ENCODE measurements around the gene SSBP4.

DNA sequence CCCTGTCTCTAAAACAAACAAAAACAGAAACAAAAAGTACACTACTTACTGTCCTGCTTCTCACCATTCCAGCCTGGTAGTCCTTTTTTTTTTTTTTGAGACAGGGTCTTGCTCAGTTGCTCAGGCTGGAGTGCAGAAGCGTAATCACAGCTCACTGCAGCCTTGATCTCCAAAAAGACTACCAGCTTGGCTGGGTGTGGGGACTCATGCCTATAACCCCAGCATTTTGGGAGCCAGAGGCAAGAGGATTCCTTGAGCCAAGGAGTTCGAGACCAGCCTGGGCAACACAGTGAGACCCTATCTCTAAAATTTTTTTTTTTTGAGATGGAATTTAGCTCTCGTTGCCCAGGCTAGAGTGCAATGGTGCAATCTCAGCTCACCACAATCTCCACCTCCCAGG is 38.4 kb upstream of the SSBP4 start:
- TF ChIP-seq, protein P1, sequence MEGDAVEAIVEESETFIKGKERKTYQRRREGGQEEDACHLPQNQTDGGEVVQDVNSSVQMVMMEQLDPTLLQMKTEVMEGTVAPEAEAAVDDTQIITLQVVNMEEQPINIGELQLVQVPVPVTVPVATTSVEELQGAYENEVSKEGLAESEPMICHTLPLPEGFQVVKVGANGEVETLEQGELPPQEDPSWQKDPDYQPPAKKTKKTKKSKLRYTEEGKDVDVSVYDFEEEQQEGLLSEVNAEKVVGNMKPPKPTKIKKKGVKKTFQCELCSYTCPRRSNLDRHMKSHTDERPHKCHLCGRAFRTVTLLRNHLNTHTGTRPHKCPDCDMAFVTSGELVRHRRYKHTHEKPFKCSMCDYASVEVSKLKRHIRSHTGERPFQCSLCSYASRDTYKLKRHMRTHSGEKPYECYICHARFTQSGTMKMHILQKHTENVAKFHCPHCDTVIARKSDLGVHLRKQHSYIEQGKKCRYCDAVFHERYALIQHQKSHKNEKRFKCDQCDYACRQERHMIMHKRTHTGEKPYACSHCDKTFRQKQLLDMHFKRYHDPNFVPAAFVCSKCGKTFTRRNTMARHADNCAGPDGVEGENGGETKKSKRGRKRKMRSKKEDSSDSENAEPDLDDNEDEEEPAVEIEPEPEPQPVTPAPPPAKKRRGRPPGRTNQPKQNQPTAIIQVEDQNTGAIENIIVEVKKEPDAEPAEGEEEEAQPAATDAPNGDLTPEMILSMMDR (IDR thresholded peaks at IDR 0.05; ENCODE audit: insufficient read depth, low read depth, low read length) = no peak
- no peak for TF ChIP-seq EZH2 (IDR thresholded peaks at IDR 0.05; ENCODE audit: insufficient read depth, low read length)

All from astrocyte (in vitro differentiated cells and primary cell).